Superior temporal gyrus (tissue), 1 donor: Measurements from ENCODE around the gene NCOA3.
"Not testable (repeated sequence)": the region's sequence is repeated elsewhere in the genome, so short reads cannot be mapped to it uniquely, and the experiment has no call there.

ENCODE experiments used
- DNase-seq: peaks from one replicate; pipeline ENCODE4 v3.0.0-alpha.2; 2016; ENCODE audit errors: extremely low spot score

The NCOA3 gene

DNA sequence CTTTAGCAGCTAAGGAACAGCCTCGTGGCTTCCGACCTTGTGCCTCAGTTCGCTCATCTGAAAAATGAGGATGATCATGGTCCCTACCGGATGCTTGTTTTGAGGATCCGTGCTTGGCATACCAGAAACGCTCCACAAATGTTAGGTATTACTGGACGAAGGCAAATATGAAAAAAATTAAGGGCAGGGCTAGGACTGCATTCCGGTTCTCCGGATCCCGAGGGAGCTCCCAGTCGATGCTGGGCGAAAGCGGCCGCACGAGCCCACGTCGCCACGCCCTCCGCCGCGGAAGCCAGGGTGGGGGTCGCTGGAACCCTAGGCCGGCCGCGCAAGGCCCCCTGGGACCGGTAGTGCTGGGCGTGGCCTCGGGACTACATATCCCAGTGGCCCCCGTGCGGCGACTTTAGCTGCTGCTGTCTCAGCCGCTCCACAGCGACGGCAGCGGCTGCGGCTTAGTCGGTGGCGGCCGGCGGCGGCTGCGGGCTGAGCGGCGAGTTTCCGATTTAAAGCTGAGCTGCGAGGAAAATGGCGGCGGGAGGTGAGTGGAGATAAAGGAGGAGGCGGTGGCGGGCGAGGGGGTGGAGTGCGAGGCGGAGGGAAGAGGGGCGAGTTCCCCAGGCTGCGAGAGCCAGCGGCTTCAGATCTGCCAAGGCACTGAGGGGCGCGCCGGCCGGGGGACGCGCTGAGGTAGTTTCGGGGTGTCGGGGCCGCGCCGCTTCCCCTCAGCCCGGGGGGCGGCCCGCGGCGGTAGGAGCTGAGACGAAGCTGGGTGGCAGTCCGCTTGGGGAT is at the start of gene NCOA3:
TSS of gene NCOA3 (plus strand) at position 406 of the 789 bp plus-strand sequence. CDS start 120,361 bp downstream, outside the sequence.
- peak; percentile 91 for DNase-seq

DNA sequence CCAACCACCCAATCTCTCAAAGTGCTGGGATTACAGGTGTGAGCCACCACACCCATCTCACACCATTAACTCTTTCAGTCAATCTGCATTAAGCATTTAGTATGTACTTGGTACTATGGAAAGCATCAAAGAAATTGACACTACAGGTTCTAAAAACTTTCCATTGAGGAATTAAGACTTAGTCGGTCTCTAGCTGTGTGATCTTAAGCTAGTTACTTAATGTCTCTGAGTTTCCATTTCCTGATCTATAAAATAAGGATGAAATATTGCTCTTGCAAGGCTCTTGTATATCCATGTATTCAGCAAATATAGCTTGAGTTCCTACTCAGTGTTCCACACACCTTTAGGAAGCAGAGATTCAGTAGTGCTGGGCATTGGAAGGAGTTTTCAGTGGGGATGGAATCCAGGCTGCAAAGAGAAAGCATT is 48.9 kb upstream of the NCOA3 start:
- DNase-seq: no peak

DNA sequence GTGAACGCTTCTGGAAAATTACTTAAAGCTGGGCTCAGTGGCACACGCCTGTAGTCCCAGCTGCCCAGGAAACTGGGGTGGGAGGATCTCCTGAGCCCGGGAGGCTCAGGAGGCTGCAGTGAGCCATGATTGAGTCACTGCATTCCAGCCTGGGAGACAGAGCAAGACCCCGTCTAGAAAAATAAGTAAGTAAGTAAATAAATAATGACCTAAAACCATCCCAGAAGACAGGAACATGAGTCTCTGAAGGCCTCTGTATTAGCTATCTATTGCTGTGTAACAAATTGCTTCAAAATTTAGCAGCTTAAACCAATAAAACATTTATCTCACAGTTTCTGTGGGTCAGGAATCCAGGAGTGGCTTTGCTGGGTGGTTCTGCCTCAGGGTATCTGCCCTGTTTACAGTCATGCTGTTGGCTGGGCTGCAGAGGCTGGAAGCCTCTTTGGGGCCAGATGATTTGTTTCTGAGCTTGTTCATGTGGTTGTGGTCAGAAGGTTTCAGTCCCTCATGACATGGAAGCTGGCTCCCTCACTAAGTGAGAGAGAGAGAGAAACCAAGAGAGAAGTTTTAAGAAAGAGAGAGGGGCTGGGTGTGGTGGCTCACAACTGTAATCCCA is 48.4 kb upstream of the NCOA3 start:
- DNase-seq: no peak

DNA sequence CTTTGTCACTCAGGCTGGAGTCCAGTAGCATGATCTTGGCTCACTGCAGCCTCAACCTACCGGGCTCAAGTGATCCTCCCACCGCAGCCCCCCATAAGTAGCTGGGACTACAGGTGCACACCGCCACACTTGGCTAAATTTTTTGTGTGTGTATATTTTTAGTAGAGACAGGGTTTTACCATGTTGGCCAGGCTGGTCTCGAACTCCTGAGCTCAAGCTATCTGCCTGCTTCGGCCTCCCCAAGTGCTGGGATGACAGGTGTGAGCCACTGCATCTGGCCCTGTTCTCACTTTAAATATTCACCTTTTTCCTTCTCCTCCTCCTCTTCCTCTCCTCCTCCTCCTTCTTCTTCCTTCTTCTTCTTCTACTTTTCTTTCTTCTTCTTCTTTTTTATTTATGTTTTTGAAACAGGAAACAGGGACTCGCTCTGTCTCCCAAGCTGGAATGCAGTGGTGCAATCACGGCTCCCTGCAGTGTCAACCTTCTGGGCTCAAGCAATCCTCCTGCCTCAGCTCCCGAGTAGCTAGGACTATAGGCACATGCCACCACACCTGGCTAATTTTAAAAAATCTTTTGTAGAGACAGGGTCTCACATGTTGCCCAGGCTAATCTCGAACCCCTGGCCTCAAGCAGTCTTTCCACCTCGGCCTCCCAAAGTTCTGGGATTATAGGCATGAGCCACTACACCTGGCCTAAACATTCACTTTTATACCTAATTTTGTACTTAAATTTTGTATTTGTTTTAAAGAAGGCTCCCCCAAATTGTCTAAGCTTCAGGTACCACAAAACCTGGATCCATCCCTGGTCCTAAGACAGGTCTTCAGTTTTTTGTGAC is 47.2 kb upstream of the NCOA3 start:
- no peak for DNase-seq

DNA sequence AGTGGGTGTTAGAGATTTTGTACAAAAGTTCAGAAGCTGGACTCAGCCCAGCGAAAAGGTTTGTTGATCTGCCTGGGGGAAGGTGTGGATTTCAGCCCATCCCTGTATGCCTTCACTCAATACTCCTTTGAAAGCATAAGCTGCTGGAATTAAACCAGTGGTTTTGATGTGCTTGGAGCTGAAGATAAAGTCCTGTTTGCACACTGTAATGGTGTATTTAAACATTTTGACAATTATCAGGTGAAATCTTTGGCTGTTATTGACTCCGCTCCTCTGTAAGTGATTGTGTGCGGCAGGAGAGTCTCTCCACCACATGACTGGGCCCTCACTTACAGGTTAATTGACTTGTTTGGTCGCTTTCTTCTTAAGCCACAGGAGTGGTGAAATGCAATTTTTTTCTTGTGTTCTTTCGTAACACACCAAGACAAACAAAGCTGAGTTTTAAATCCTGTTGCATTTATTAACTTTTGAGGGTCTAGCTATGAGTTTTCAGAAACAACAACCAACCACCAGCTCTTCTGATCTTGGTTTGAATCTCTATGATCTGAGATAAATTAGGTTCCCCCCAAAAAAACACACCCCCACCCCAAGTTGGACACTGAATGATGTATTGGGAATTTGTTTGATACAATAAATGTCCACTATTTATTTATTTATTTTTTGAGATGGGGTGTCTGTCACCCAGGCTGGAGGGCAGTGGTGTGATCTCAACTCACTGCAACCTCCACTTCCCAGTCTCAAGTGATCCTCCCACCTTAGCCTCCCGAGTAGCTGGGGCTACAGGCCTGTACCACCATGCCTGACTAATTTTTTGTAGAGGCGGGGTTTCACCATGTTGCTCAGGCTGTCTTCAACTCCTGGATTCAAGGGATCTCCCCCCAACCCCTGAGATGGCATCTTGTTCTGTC is 46.3 kb upstream of the NCOA3 start:
- DNase-seq: no peak

DNA sequence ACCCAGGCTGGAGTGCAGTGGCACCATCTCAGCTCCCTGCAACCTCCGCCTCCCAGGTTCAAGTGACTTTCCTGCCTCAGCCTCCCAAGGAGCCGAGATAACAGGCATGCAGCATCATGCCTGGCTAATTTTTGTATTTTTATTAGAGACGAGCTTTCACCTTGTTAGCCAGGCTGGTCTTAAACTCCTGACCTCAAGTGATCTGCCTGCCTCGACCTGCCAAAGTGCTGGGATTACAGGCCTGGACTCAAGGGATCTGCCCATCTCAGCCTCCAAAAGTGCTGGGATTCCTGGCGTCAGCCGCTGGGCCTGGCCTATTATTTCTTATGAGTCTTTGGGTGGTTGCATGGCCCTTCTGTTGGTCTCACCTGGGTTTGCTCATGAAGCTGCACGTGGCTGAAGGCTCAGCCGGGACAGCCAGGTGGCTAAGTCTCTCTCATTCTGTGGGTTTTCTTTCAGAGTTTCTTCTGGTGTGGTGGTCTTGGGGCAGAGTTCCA is 45.6 kb upstream of the NCOA3 start:
- no peak for DNase-seq

DNA sequence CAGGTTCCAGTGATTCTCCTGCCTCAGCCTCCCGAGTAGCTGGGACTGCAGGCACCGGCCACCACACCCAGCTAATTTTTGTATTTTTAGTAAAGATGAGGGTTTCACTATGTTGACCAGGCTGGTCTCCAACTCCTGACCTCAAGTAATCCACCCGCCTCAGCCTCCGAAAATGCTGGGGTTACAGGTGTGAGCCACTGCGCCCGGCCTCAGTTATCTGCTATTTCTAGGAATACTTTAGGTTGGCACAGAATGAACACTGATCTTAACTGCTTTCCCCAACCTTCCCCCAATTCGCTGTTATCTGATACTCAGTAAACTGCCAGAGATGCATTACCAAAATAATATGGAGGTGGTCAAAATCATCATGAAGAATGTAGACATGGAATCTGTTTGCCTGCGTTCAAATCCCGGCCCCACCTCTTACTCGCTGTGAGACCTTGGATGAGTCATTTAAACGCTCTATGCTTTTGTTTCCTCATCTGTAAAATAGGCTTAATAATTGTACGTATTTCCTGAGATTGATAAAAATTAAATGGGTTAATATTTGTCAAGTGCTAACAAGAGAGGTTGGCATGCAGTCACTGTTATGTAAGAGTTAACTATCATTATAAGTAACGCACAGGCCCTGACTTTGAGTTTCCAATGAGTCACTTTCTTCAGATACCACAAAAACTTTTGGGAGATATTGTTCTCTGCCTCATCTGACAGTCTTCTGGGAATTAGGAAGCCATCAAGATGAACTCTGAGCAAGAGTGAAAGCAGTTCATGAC is 44.5 kb upstream of the NCOA3 start:
- no peak for DNase-seq

DNA sequence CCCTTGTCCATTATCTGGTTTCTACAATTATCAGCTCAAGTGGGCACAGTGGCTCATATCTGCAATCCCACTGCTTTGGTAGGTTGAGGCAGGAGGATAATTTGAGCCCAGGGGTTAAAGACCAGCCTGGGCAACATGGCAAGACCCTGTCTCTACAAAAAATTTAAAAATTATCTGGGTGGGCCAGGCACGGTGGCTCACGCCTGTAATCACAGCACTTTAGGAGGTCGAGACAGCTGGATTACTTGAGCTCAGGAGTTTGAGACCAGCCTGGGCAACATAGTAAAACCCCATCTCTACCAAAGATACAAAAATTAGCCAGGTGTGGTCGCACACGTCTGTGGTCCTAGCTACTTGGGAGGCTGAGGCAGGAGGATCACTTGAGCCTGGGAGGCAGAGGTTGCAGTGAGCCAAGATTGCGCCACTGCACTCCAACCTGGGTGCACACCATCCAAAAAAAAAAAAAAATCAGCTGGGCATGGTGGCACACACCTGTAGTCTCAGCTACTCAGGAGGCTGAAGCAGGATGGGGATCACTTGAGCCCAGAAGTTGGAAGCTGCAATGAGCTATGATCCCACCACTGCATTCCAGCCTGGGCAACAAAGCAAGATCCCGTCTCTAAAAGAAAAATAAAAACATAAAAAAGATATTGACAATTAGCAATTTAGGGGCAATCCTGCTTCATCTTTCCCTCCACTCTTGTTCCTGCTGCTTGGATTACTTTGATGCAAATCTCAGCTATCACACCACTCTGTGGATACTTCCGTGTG is 43.2 kb upstream of the NCOA3 start:
- not testable (repeated sequence) for DNase-seq

DNA sequence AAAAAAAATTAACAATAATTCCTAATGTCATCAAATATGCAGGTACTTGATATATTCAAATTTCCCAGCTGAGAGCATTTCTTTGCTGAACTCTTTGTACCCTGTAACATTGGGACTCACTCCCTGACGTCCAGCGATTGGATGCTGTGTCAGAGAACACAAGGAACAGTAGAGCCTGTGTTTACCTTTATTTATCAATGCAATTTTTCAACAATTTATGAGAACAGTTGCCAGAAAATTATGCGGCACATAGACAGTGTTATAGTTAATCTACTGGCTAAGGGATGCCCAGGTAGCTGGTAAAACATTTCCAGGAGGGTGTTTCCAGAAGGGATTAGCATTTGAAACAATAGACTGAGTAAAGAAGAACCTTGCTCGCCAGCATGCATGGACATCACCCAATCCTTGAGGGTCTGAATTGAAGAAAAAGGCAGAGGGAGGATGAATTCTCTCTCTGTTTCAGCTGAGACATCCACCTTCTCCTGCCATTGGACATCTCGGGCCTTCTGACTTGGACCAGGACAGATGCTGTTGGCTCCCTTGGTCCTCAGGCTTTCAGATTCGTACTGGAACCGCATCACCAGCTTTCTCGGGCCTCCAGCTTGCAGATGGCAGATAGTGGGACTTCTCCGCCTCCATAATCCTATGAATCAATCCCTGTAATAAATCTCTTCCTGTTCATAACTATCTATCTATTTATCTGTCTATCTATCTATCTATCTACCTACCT is 42.2 kb upstream of the NCOA3 start:
- DNase-seq: no peak

DNA sequence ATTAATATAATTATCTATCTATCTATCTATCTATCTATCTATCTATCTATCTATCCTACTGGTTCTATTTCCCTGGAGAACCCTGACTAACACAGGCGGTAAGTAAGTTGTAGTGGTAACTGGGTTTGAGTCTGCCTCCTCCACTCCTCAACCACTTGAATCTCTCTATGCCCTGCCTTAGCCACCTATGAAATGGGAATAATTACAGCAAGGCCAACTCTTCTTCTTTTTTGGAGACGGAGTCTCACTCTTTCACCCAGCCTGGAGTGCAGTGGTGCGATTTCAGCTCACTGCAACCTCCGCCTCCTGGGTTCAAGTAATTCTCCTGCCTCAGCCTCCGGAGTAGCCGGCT is 41.0 kb upstream of the NCOA3 start:
- not testable (repeated sequence) for DNase-seq

DNA sequence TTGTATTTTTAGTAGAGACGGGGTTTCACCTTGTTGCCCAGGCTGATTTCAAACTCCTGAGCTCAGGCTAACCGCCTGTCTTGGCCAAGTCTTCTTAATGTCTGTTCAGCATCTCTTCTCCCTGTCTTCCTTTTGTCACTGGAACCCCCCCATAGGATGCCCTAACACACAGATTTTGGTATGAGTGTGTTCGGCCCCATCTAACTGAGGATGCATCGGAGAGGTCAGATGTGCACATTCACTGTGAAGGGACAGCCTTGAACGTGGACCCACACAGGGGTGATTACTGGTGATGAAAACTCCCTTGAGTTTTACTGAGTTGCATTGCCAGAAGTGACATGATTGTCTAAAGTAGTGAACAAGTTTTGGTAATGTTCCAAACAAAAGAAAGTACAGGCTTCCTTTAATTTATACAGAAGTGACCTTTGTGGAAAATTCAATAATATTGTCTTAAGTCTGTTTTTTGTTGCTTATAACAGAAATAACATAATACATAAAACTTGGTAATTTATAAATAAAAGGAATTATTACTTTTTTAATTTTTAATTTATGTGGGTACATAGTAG is 40.5 kb upstream of the NCOA3 start:
- DNase-seq: no peak

DNA sequence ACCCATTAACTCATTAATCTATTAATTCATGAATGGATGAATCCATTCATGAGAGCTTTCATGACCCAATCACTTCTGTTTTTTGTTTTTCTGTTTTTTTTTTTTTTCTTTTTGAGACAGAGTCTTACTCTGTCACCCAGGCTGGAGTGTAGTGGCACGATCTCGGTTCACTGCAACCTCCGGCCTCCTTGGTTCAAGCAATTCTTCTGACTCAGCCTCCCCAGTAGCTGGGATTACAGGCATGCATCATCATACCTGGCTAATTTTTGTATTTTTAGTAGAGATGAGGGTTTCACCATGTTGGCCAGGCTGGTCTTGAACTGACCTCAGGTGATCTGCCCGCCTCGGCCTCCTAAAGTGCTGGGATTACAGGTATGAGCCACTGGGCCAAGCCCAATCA is 39.8 kb upstream of the NCOA3 start:
- DNase-seq: not testable (repeated sequence)

DNA sequence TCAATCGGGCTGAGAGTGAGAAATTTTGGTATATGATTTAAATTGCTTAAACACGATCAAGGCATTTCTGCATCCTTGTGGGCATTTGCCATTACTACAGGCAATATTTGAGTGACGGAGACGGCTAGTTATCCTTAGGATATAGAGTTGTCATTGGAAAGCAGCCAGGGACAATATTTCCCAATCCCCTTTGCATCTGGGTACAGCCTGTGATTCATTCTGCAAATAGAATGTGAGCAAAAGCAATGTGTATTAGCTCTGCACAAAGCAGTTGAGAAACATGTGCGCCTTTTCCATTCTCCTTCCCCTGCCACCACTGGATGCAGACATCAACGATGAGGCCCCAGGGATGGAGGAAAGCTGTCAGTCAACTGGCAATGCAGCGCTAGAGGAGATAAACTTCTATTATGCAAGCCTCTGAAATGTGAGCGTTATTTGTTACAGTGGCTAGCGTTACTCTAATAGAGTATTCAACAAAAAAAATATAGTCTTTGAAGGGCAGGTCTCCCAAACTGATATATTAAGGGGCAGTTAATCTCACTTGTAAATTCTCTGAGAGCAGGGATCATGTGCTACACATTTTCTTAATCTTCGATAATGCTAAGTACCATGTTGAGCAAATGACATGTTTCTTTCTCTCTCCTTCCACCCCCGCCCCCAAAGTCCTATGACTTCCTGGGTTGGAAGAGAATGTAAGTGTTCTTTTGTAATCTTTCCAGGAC is 37.1 kb upstream of the NCOA3 start:
- peak; percentile 23 for DNase-seq

DNA sequence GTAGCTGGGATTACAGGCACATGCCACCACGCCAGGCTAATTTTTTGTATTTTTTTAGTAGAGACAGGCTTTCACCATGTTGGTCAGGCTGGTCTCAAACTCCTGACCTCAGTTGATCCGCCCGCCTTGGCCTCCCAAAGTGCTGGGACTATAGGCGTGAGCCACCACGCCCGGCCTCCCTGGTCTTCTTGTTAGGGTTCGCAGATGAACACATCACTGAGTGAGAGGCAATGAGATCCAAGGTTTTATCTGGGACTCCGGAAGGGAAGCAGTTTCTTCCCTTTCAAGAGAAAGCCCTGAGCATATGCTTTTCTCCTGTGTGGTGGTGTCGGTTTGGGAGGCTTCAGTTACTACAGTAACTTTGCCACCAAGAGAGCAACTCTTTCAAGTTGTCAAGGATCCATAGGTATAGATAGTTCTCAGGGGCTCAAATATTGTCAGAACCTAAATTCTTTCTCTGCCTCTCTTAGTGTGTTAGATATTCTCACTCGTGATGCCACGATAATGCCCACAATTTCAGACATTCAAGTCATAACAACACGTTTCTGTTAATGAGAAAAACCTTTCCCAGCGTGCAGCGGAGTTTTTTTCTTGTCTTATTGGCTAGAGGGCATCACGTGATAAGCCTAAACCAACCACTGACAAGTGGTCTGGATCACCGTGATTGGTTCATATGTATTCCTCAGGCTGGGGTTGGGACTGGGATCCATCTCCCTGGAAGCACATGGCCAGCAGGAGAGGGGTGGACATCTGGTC is 36.2 kb upstream of the NCOA3 start:
- no peak for DNase-seq

DNA sequence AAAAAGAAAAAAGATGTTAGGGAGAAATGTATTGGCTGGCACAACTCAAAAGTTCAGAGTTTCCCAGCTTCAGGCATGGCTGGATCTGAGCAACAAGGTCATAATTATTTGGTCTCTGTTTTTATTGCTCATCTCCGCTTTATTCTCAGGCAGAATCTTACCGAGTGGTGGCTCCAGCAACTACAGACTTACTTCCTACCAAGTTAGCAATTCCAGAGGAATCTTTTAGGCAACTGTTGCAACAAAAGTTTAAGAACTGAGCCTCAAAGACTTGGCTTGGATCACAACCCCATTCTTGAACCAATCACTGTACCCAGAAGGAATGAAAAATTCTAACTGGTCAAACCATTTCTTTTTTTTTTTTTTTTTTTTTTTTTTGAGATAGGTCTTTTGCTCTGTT is 35.5 kb upstream of the NCOA3 start:
- no peak for DNase-seq

DNA sequence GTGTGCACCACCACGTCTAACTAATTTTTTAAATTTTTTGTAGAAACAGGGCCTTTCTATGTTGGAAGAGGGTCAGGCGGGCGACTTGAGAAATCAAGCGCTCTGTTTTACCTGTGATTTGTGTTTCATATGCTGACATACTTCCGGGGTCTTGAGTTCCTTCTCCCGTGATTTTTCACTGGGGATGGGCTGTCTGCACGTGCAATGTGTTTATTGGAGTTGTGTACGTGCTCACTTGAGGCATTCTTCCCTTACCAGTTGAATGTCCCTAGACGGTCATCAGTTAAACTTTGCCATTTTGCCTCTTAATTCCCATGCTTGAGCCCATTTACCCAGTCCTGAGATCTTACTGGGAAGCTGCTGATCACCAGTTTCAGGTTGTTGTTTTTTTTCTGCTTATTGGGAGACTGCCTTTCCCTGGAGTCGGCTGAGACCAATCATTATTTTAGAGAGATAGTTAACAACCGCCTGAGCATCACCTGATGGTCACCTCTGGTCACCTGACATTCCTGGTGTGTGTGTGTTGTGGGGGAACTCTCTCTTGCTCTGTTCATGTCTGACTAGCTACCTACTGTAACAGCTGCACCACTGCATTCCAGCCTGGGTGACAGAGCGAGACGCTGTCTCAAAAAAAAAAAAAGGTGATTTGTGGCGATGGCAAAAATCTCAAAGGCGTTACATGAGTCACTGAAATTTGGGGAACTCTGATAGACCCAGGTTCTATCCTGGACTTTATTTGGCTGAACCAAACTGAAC is 34.8 kb upstream of the NCOA3 start:
- DNase-seq: no peak
